Effector memory CD4-positive, alpha-beta T cell (primary cell): ENCODE data around the gene GNAQ.
"Not testable (repeated sequence)": the region's sequence is repeated elsewhere in the genome, so short reads cannot be mapped to it uniquely, and the experiment has no call there.

ENCODE experiments used
- DNase-seq, 3 donors: peaks; one replicate each; pipeline ENCODE4 v3.0.0-alpha.2; 2020
- H3K27ac ChIP-seq: 2 replicates; pipeline ENCODE4 v1.7.0; 2013; ENCODE audit warnings: mild to moderate bottlenecking, low read length, moderate library complexity; ENCODE audit not compliant: insufficient read depth, poor library complexity, severe bottlenecking
- H3K27me3 ChIP-seq: replicated peaks from 2 replicates; pipeline ENCODE4 v1.7.0; 2013; ENCODE audit warnings: mild to moderate bottlenecking, low read length; ENCODE audit not compliant: insufficient read depth, control insufficient read depth, poor library complexity, severe bottlenecking
- H3K36me3 ChIP-seq: 2 replicates; pipeline ENCODE4 v1.7.0; 2013; ENCODE audit warnings: mild to moderate bottlenecking, low read length, moderate library complexity; ENCODE audit not compliant: control insufficient read depth, insufficient read depth
- H3K4me1 ChIP-seq: 2 replicates; pipeline ENCODE4 v1.7.0; 2013; ENCODE audit warnings: low read length, mild to moderate bottlenecking; ENCODE audit not compliant: control insufficient read depth, insufficient read depth, poor library complexity, severe bottlenecking
- H3K4me3 ChIP-seq: 2 replicates; pipeline ENCODE4 v1.7.0; 2013; ENCODE audit warnings: low read length, low read depth, mild to moderate bottlenecking; ENCODE audit not compliant: insufficient read depth, poor library complexity, severe bottlenecking
- H3K9me3 ChIP-seq: 2 replicates; pipeline ENCODE4 v1.7.0; 2013; ENCODE audit warnings: mild to moderate bottlenecking, low read length, moderate library complexity; ENCODE audit not compliant: control insufficient read depth
- total RNA-seq, 3 donors: gene quantifications; one replicate each; lab custom pipeline; 2026; lab: John Stamatoyannopoulos, UW

GNAQ gene
- 72.6 to 137 (median 102) reads per million in 3 donors for total RNA-seq

GRCh38 chr9:78031444-78031892, at the start of gene GNAQ:
Gene GNAQ (minus strand): TSS chr9:78031811. CDS start chr9:78031235, 576 bp downstream.
- H3K9me3 ChIP-seq: no peaks in the 10 kb centered on the region
- peak in 1 of 3 donors; percentile 23 for DNase-seq
- no peaks in the 10 kb centered on the region for H3K36me3 ChIP-seq
- peak within 1 kb of the TSS; percentile 81 for H3K27ac ChIP-seq
- H3K27me3 ChIP-seq: no peaks in the 10 kb centered on the region
- peaks cover 25% of the 10 kb centered on the region for H3K4me1 ChIP-seq
- peak within 1 kb of the TSS; percentile 78 for H3K4me3 ChIP-seq

DNA sequence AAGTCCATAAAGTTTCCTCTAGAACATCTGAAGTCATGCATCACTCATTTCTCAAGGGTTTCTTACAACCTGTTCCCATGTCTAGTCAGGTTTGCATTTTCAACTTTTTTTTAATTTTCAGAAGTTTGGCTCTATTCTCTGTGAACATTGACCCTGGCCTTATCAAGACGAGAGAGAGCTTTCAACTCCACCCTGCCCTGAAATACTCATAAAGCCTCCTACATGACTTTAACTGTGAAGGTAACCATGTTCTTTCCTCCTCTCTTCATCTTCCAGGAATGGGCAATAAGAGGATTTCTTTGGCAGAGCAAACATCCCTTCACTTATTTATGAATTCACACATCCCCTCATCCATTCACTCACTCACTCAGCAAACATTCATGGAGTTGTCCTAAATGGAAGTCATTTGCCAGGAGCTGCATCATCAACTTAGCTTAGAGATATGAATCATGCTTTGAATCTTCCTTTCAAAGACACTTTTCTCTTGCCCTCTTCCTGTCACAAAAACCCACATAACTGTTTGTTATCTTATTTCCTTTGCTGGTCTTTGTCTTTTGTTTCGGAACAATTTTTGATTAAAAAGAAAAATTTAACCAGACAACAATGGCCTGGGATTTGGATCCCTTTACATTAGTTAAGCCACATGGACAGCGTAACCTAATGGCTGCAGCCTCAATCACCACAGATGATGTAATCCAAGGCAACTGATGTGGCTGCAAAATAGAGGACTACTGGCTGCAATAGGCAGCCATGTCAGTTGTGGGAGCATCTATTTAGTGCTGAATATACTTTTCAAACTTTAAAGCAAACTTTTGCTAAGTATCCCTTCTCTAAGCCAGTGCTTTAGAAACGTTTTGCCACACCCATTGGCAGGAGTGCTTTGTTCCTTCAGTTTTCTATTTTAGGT, 43.0 kb upstream of the GNAQ start:
- Histone ChIP-seq H3K4me1 (peaks cover 24% of the 10 kb centered on the region), H3K27me3 (no peaks in the 10 kb centered on the region), H3K36me3 (no peaks in the 10 kb centered on the region), H3K4me3 (peak overlapping the region; percentile 26), H3K27ac (peak overlapping the region; percentile 11), H3K9me3 (no peaks in the 10 kb centered on the region)
- no peak for DNase-seq

- DNase-seq: no peak
- no peaks in the 10 kb centered on the region for H3K36me3 ChIP-seq
- no peaks in the 10 kb centered on the region for H3K27me3 ChIP-seq
- peaks cover 24% of the 10 kb centered on the region for H3K4me1 ChIP-seq
- no peak overlapping the region for H3K4me3 ChIP-seq
- no peaks in the 10 kb centered on the region for H3K9me3 ChIP-seq
- H3K27ac ChIP-seq: peak overlapping the region; percentile 11
Observed at GRCh38 chr9:78073722-78074121, 42.1 kb upstream of the GNAQ start.

DNA sequence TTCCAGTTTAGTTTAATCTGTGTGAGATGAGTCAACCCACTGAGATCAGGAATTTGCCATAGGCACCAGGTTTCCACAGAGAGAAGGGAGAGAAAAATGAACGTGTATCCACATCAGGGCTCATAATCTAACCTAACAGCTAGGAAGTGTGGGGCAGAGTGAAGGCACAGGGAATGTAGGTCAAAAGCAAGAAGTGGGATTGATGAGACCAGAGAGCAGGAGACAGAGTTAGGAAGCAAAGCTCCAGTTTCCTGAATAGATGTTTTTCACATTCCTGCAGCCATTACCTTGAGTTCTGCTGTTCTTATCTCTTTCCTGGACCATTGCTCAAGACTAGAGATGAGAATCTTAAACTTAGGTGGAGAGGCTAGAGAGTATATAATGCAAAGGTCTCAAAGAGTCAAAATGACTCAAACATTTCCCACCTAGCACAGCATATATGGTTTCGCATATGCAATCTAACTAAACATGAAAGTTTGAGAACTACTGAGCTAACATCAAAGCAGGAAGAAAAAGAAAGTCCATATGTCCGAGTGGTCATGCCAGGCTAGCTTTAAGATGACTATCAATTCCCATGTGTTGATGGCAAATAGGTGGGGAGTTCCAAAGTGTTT, 41.1 kb upstream of the GNAQ start:
- Histone ChIP-seq H3K27me3 (no peaks in the 10 kb centered on the region), H3K4me3 (no peak overlapping the region), H3K4me1 (peaks cover 24% of the 10 kb centered on the region), H3K27ac (no peak overlapping the region), H3K36me3 (no peaks in the 10 kb centered on the region), H3K9me3 (no peaks in the 10 kb centered on the region)
- no peak for DNase-seq

DNA sequence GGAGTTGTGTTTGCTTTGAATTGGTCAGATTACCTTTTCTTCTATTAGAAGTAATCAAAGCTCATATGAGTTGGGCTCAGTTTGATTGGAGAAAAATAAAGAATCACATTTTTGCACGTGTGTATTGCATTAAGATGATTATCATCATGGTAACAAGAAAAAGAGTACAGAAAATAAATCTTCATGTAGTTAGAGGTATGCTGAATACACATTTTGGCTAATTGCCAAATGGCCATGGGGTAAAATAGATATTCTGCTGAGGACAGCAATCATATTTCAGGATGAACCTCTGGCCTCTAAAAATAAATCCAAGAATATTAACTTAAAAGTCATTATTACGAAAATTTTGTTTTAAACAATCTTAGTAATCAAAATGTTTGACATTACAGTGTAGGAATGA, 38.9 kb upstream of the GNAQ start:
- Histone ChIP-seq H3K36me3 (no peaks in the 10 kb centered on the region), H3K27me3 (no peaks in the 10 kb centered on the region), H3K4me1 (peaks cover 23% of the 10 kb centered on the region), H3K9me3 (no peaks in the 10 kb centered on the region), H3K4me3 (no peak overlapping the region), H3K27ac (no peak overlapping the region)
- DNase-seq: no peak

DNA sequence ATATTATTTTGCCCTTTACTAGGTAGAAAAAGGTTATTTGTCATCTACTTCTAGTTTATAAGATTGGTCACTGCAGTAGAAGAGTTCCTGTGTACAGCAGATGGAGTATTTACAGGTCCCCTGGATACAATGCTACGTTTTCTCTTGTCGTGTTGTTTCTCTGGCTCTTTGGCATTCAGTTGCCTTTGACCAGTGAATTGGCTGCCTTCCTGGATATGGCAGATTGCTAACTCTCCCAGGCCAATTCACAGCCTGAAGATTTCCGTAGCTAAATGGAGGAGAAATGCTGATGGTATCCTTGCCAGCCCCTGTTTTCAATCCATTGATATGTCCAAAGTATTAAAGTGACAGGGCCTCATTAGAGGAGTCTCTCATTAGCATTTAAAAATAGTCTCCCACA, 32.5 kb upstream of the GNAQ start:
- no peak overlapping the region for H3K27ac ChIP-seq
- H3K27me3 ChIP-seq: no peaks in the 10 kb centered on the region
- no peaks in the 10 kb centered on the region for H3K4me1 ChIP-seq
- H3K36me3 ChIP-seq: no peaks in the 10 kb centered on the region
- H3K9me3 ChIP-seq: no peaks in the 10 kb centered on the region
- no peak overlapping the region for H3K4me3 ChIP-seq
- DNase-seq: no peak

DNA sequence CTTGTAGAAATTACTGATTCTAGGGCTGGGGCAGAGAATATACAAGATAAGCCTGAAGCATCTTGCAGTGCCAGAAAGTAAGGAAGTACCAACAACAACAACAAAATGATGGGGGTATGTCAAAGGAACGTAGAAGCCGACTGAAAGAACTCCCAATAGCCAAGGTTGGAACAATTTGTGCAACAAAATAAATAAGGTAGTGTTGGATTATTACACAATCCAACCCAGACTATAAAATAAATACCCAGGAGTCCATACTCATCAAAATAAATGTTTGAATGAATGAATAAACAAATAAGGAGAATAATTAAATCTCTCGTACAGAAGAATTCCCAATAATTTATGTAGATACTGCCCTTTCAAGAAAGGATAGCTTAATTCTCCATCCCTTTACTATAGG, 31.1 kb upstream of the GNAQ start:
- no peak for DNase-seq
- Histone ChIP-seq H3K9me3 (no peaks in the 10 kb centered on the region), H3K27ac (no peak overlapping the region), H3K27me3 (no peaks in the 10 kb centered on the region), H3K36me3 (no peaks in the 10 kb centered on the region), H3K4me1 (no peaks in the 10 kb centered on the region), H3K4me3 (no peak overlapping the region)

DNA sequence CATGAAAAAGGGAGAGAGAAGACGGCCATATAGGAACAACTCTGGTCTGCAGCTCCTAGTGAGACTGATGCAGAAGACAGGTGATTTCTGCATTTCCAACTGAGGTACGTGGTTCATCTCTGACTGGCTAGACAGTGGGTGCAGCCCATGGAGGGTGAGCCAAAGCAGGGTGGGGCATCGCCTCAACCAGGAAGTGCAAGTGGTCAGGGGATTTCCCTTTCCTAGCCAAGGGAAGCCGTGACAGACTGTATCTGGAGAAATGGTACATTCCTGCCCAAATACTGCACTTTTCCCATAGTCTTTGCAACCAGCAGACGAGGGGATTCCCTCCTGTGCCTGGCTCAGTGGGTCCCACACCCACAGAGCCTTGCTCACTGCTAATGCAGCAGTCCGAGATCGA, 22.6 kb upstream of the GNAQ start:
- H3K4me3 ChIP-seq: peak overlapping the region; percentile 4
- H3K27ac ChIP-seq, H3K36me3 ChIP-seq, H3K27me3 ChIP-seq, H3K9me3 ChIP-seq: not testable (repeated sequence)
- peak; percentile 11 to 27 (median 23) for DNase-seq
- peaks cover 13% of the 10 kb centered on the region for H3K4me1 ChIP-seq

DNA sequence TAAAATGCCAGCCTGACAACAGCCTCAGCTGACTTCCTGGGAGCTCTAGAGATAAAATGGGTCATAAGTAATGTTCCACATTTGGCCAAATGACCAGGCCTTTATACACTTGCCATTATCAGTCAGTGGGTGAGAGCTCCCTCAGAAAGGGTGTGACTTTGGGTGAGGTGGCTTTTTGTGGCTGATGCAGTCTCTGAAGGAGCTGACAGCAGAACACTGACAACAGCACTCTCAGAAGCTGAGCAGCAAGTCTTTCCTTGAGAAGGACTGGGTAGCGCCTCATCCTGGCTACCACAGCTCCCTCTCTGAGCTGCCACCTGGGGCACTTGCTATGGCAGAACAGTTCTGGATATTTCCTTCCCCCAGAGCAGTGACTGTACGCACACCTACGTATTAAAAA, 22.0 kb upstream of the GNAQ start:
- H3K27ac ChIP-seq: no peak overlapping the region
- peaks cover 13% of the 10 kb centered on the region for H3K4me1 ChIP-seq
- H3K36me3 ChIP-seq: no peaks in the 10 kb centered on the region
- no peaks in the 10 kb centered on the region for H3K9me3 ChIP-seq
- no peak for DNase-seq
- H3K27me3 ChIP-seq: no peaks in the 10 kb centered on the region
- no peak overlapping the region for H3K4me3 ChIP-seq

DNA sequence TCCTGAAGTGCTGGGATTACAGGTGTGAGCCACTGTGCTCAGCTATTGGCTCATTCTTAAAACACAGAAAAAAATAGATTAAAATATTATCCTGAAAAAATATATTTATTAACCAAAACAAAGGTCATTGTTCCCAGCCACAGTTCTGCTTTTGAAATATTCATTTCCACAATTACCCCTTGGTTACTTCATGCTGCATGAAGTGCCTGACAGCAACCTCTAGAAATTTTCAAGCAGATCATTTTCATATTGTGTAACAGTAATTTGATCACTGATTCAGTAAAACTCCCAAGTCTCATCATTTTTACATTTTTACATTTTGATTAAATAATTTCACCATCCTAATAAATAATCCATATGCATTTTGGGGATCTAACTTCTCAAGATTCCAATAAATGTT, 18.8 kb upstream of the GNAQ start:
- Histone ChIP-seq H3K27ac (no peak overlapping the region), H3K9me3 (no peaks in the 10 kb centered on the region), H3K27me3 (no peaks in the 10 kb centered on the region), H3K4me1 (peaks cover 13% of the 10 kb centered on the region), H3K4me3 (no peak overlapping the region), H3K36me3 (no peaks in the 10 kb centered on the region)
- no peak for DNase-seq
